Measurements from ENCODE around the gene NPHP4. TPM values are rescaled to one million over a fixed set of nuclear protein-coding genes. Genes with fewer than 3 reads are reported as not detected.
A peak's percentile ranks its signal among the peaks of the same experiment; 100 is the strongest.

Gene NPHP4
- total and polyA plus RNA-seq, 10 of the 15 experiments (the other 5 are each of a cell fraction or from before 2014, with no cell fraction given), result 0.16 to 10.5 (median 3.1) TPM

- H3K27me3 ChIP-seq (replicated peaks in 1 of 2; ENCODE audit: control insufficient read depth in 2 of 2, insufficient read depth in 2 of 2, low read length in 1 of 2), result no peaks in the 10 kb centered on the region
- no peak for ATAC-seq
- peaks cover 3 to 4% of the 10 kb centered on the region in 2 experiments; a peak in 2 of 4 replicates for H3K36me3 ChIP-seq (ENCODE audit: control insufficient read depth in 2 of 2, insufficient read depth in 2 of 2, low read length in 1 of 2)
- under 1% methylated on average over 29 of the region's 29 CpGs for WGBS (ENCODE audit: insufficient coverage, insufficient replicate concordance, low lambda C conversion rate, missing lambda C conversion rate)
- intact Hi-C loops (cut with micrococcal nuclease; ENCODE audit: unreplicated experiment) (no loop called here), in situ Hi-C loops (cut with MboI) (no loop called here)
- peaks cover 32% of the 10 kb centered on the region for H3K79me2 ChIP-seq (ENCODE audit: control insufficient read depth, insufficient read depth, low read length)
- BruUV-seq (replicated peaks), result no TSS peak
- POLR2A ChIA-PET, result interaction anchor here (1.2 to 4.7 kb wide), 2 partner anchors 32 to 37 kb away, joined by 7 to 38 read pairs; no protein-coding TSS in a partner anchor
- CTCF ChIA-PET, result interaction anchor here (0.7 to 3.1 kb wide), 11 partner anchors 10 to 453 kb away, joined by 3 to 15 read pairs (median 3); no protein-coding TSS in a partner anchor
- no peaks in the 10 kb centered on the region for H3K9me3 ChIP-seq (replicated peaks; ENCODE audit: control insufficient read depth, insufficient read depth, low read length)
- DNase-seq (ENCODE audit: low read depth, low spot score), result no peak
- H4K20me1 ChIP-seq (ENCODE audit: control insufficient read depth, insufficient read depth), result no peaks in the 10 kb centered on the region
- TF ChIP-seq SMC3 (IDR thresholded peaks at IDR 0.05; ENCODE audit: borderline replicate concordance, low read length) (no peak), BRCA1 (IDR thresholded peaks at IDR 0.05; ENCODE audit: low read depth, low read length) (no peak), GATAD2B (conservative IDR thresholded peaks at IDR 0.05; ENCODE audit: low read depth) (0 out of 2 replicates have a peak, but pooled peaks have one; percentile 17), SPI1 (IDR thresholded peaks at IDR 0.05; ENCODE audit: borderline replicate concordance, insufficient read depth, low read depth, low read length) (0 out of 2 replicates have a peak, but pooled peaks have one; percentile 7), RELB (IDR thresholded peaks at IDR 0.05; ENCODE audit: low read depth) (no peak), REST (IDR thresholded peaks at IDR 0.05; ENCODE audit: low read depth, low read length) (no peak), IKZF1 (conservative IDR thresholded peaks at IDR 0.05) (peak; percentile 36), NR2F1 (conservative IDR thresholded peaks at IDR 0.05) (peak; percentile 70), MLLT1 (IDR thresholded peaks at IDR 0.05) (no peak), ZBED1 (IDR thresholded peaks at IDR 0.05; ENCODE audit: borderline replicate concordance) (peak; percentile 60; the same call in 1 of the 2 replicates), BACH1 (IDR thresholded peaks at IDR 0.05; ENCODE audit: borderline replicate concordance) (no peak), IKZF2 (IDR thresholded peaks at IDR 0.05) (no peak), RB1 (IDR thresholded peaks at IDR 0.05; ENCODE audit: borderline replicate concordance) (no peak)
- peak overlapping the region; percentile 86 for H3K9ac ChIP-seq (ENCODE audit: control insufficient read depth, insufficient read depth, low read length)
- peak overlapping the region; percentile 95 for H3K4me3 ChIP-seq
- peak overlapping the region; percentile 56 for H2AFZ ChIP-seq (ENCODE audit: control insufficient read depth, low read depth, low read length)
- FAIRE-seq, result peak; percentile 68
- SMC1A ChIA-PET (ENCODE audit: uncharacterized antibody, unreplicated experiment), result interaction anchor here (0.9 to 1.5 kb wide), 4 partner anchors 9 to 34 kb away, joined by 3 to 8 read pairs (median 4); no protein-coding TSS in a partner anchor
- RAD21 ChIA-PET (ENCODE audit: unreplicated experiment), result interaction anchor here (1.4 to 2.0 kb wide), 5 partner anchors 9 to 251 kb away, joined by 4 to 11 read pairs (median 6); partner anchors contain the start of gene RPL22
- peaks cover 16% of the 10 kb centered on the region for H3K4me1 ChIP-seq (ENCODE audit: control insufficient read depth, insufficient read depth, low read length)
- peak overlapping the region; percentile 82 for H3K4me2 ChIP-seq (ENCODE audit: control insufficient read depth, insufficient read depth)
- H3K27ac ChIP-seq (ENCODE audit: control insufficient read depth, insufficient read depth), result peak overlapping the region; percentile 71
Observed at GRCh38 chr1:5993556-5994491, 1.6 kb upstream of the NPHP4 start.

All from GM12878 (cell line).